Left lung (tissue), 10 donors: ENCODE data around the gene ABHD2. TPM values are rescaled to one million over a fixed set of nuclear protein-coding genes. Genes with fewer than 3 reads are reported as not detected.
"Not testable (repeated sequence)": the region's sequence is repeated elsewhere in the genome, so short reads cannot be mapped to it uniquely, and the experiment has no call there.

ENCODE experiments used
- ATAC-seq: fragments of 200-7000 bp; cut with Tn5 transposase; one replicate; pipeline ENCODE4 v1.9.1; 2020; ENCODE audit warnings: moderate library complexity
- DNase-seq, 4 donors: peaks; one replicate each; pipeline ENCODE4 v3.0.0-alpha.2; 2013 to 2020
- H3K27ac ChIP-seq, 2 donors: fragments of 200-600 bp; sonication (generic) in 1 of 2; one replicate each; pipeline versions ENCODE4 v1.5.0 to v1.8.0; 2020 to 2021
- H3K27me3 ChIP-seq, 2 donors: fragments of 200-600 bp; sonication (generic) in 1 of 2; one replicate each; pipeline versions ENCODE4 v1.5.0 to v1.8.0; 2020 to 2021
- H3K36me3 ChIP-seq, 2 donors: fragments of 200-600 bp; sonication (generic) in 1 of 2; one replicate each; pipeline versions ENCODE4 v1.5.0 to v1.8.0; 2020 to 2021
- H3K4me1 ChIP-seq, 2 donors: fragments of 200-600 bp; one replicate each; pipeline ENCODE4 v1.8.0; 2021
- H3K4me3 ChIP-seq, 2 donors: fragments of 200-600 bp; sonication (generic) in 1 of 2; one replicate each; pipeline versions ENCODE4 v1.5.0 to v1.8.0; 2020 to 2021; ENCODE audit warnings: mild to moderate bottlenecking in 1 of 2
- H3K9me3 ChIP-seq, 2 donors: fragments of 200-600 bp; sonication (generic) in 1 of 2; one replicate each; pipeline versions ENCODE4 v1.5.0 to v1.8.0; 2020 to 2021
- CTCF ChIP-seq, 2 donors: fragments of 200-600 bp; sonication (generic) in 1 of 2; IDR thresholded peaks; one replicate each; pipeline versions ENCODE4 v1.5.0 to v1.8.0; 2021; ENCODE audit warnings: antibody characterized with exemption in 2 of 2
- intact Hi-C, 2 donors: fragments of 100-400 bp; cut with DNase I; formaldehyde crosslinking; loops; one replicate each; pipeline versions ENCODE4 v1.11.2 to v1.14.2; 2022
- polyA plus RNA-seq, 6 donors: library from polyadenylated mRNA; unstranded; fragments of 120-200 nt; gene quantifications; one replicate each; pipeline ENCODE4 v1.2.1, GENCODE V29; 2013; ENCODE audit not compliant: insufficient read length in 6 of 6
- total RNA-seq, 2 donors: library from RNA; stranded (reverse); fragmentation: NEBNext Ultra II Directional; extraction: Animal tissue kit (Norgen Biotek cat#: 25700); gene quantifications; one replicate each; pipeline ENCODE4 v1.2.1, GENCODE V29; 2021
- donor health status: DM: no; HTN: yes; CAD: no.
- donor health status: DM: no; HTN: no; CAD: no.

Gene ABHD2
- total and polyA plus RNA-seq, 8 donors: 35.4 to 231 (median 46.9) TPM

GRCh38 chr15:89081878-89082277, 6.4 kb upstream of the ABHD2 start:
- H3K27ac ChIP-seq: no peak overlapping the region
- no peaks in the 10 kb centered on the region for H3K36me3 ChIP-seq
- no peaks in the 10 kb centered on the region for H3K9me3 ChIP-seq
- no peak for ATAC-seq
- intact Hi-C loops: no loop called here
- no peaks in the 10 kb centered on the region for H3K27me3 ChIP-seq
- no peaks in the 10 kb centered on the region for H3K4me1 ChIP-seq
- DNase-seq: no peak
- TF ChIP-seq CTCF (IDR thresholded peaks at IDR 0.05): no peak
- H3K4me3 ChIP-seq: no peak overlapping the region

DNA sequence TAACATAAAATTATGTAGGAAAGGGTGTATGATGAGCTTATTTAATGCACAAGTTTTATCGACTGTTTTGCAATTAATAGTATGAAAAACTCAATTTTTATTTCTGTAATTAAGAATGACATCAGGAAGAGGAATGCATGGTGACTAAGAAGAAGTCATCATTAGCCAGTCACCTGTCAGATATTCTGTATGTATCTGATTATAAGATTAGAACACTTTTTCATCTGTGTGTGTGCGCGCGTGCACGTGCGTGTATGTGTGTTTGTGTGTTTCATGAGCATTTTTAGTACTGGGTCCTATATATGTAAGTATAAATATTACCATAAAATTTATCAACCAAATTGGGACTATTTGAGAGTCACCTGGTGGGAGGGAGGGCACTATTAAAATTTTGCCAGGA, 5.0 kb upstream of the ABHD2 start:
- TF ChIP-seq CTCF (IDR thresholded peaks at IDR 0.05): no peak
- DNase-seq (no peak), ATAC-seq (no peak)
- H3K4me3 ChIP-seq: no peak overlapping the region
- no peaks in the 10 kb centered on the region for H3K27me3 ChIP-seq
- no peaks in the 10 kb centered on the region for H3K9me3 ChIP-seq
- peaks cover 4 to 7% of the 10 kb centered on the region in 2 donors for H3K4me1 ChIP-seq
- intact Hi-C loops: no loop called here
- H3K27ac ChIP-seq: no peak overlapping the region
- H3K36me3 ChIP-seq: no peaks in the 10 kb centered on the region

DNA sequence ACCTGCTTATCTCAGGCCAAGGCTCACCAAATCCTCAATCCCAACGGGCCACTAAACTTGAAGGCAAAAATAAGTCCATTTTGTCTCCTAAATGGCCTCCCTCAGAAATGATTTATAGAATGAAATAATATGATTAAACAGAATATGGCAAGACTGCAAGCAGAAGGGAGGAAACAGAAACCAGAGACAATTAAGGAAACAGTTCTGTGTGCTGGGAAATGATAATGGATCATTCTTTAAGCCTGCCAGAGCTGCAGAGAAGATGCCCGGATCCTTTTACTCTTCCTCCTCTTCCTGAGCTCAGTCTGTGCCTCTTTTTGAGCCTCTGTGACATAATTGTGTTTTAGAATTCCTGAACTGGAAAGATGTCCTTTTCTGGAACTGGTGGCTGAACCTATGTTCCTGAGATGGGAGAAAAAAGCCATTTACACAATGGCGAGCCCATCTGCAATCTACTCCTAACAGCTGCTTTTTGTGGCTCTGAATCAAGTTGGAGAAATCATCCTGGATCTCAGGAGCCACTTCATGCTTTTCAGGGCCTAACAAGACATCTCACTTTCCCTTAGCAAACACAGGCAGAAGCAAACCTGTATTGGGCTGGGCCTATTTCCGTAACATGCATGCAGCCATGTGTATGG, 2.8 kb upstream of the ABHD2 start:
- DNase-seq (no peak), ATAC-seq (no peak)
- no peaks in the 10 kb centered on the region for H3K9me3 ChIP-seq
- intact Hi-C loops: no loop called here
- no peak overlapping the region for H3K4me3 ChIP-seq
- H3K36me3 ChIP-seq: no peaks in the 10 kb centered on the region
- peaks cover 12 to 24% of the 10 kb centered on the region in 2 donors for H3K4me1 ChIP-seq
- no peaks in the 10 kb centered on the region for H3K27me3 ChIP-seq
- TF ChIP-seq CTCF (IDR thresholded peaks at IDR 0.05): no peak
- H3K27ac ChIP-seq: no peak overlapping the region

GRCh38 chr15:89085933-89086332, 2.3 kb upstream of the ABHD2 start:
- ATAC-seq, H3K27me3 ChIP-seq, H3K27ac ChIP-seq, DNase-seq, H3K9me3 ChIP-seq, H3K4me3 ChIP-seq, intact Hi-C loops, H3K36me3 ChIP-seq: not testable (repeated sequence)
- peaks cover 12 to 30% of the 10 kb centered on the region in 2 donors for H3K4me1 ChIP-seq

DNA sequence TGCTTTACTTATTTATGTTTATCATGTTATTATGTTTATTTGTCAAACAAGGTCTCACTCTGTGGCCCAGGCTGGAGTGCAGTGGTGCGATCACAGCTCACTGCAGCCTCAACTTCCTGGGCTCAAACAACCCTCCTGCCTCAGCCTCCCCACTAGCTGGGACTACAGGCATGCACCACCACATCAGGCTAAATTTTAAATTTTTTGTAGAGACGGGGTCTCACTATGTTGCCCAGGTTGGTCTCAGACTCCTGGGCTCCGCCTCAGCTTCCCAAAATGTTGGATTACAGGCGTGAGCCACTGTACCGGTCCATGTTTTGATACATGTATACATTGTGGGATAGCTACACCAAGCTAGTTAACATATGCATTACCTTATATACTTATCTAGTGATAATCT, 1.9 kb upstream of the ABHD2 start:
- H3K4me3 ChIP-seq, intact Hi-C loops, DNase-seq, H3K27ac ChIP-seq, H3K27me3 ChIP-seq, ATAC-seq, H3K36me3 ChIP-seq, H3K9me3 ChIP-seq: not testable (repeated sequence)
- peaks cover 12 to 34% of the 10 kb centered on the region in 2 donors for H3K4me1 ChIP-seq

- DNase-seq: no peak
- ATAC-seq: no peak
- no peaks in the 10 kb centered on the region for H3K36me3 ChIP-seq
- H3K4me1 ChIP-seq: peaks cover 12 to 43% of the 10 kb centered on the region in 2 donors
- no peaks in the 10 kb centered on the region for H3K9me3 ChIP-seq
- peak overlapping the region; percentile 84 to 90 for H3K27ac ChIP-seq
- H3K4me3 ChIP-seq: peak overlapping the region; percentile 20 to 85
- no peak for TF ChIP-seq CTCF (IDR thresholded peaks at IDR 0.05)
- intact Hi-C loops: no loop called here
- no peaks in the 10 kb centered on the region for H3K27me3 ChIP-seq
Observed at GRCh38 chr15:89087161-89087829, 961 bp upstream of the ABHD2 start.
